Measurements from ENCODE around the gene PCDH9.

PCDH9 gene

GRCh38 chr13:67227131-67227983 is 2.8 kb downstream of the PCDH9 start:
- no peak for DNase-seq

GRCh38 chr13:67226696-67227095 is 3.4 kb downstream of the PCDH9 start:
- DNase-seq = no peak

DNA sequence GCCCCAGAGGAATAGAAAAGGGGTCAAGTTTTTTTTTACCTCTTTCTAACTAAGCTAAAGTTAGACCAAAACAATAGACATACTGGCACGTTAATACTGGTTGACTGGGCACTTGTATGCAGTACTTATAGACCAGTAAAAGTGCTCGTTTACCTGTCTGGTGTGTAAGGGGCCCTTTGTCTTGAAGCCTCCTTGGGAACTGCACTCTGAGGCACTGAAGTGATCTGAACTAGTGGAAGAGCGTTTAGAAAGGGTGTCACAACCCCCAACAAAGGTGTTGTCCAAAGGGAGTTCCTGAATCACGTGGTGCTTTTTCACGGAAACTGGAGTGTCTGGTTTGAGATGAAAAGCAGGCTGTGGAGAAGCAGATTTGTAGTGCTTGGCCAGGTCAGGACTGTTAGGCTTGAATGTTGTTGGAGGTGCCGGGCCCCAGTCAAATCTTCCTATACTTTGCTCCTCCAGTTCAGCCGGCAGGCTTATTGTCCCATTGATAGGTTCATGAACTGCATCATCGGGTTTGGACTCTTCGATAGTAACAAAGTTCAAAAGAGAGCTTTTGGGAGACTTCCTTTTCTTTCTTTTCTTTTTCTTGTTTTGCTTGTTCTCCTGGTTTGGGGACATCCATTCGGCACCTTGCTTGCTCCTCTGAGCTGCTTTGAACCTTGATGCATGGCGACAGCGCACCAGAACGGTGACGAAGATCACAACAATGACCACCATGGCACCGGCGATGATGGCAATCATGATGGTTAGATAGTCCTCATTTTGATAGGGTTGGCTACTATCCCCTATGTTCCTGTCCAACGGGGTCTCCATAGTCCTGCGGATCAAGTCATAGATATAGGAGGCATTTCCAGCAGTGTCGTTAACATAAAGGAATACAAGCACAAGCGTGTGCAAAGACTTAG is 4.6 kb downstream of the PCDH9 start:
- DNase-seq = no peak

DNA sequence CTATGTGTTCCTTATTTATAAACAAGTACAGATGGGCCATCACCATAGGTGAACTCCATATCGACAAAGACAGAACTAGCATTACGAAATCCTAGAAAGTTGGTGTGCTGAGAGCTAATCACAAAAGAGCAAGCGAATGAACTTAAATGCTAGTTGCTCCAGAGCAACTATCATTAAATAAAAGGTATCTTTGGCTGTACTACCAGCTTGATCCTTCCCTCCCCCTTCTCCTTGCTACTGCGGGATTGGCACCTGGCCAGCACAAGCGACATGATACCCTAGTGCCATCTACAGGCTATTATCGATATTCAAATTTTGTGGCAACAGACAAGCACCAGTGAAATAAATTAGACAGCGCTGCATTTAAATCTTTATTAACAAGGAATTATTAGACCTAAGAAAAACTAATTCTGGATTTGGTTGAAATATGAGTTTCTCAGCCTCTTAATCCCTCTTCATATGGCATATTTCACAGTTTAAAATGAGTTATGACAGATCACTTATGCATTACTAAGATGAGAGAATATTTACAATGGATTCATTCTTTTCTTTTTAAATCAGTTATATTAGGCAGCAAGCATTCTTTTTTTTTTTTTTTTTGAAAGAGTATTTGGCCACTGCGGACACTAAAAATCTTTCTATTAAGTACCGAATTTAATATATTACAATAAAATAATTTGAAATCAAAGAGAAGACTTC is 5.8 kb downstream of the PCDH9 start:
- DNase-seq = peak; percentile 52

DNA sequence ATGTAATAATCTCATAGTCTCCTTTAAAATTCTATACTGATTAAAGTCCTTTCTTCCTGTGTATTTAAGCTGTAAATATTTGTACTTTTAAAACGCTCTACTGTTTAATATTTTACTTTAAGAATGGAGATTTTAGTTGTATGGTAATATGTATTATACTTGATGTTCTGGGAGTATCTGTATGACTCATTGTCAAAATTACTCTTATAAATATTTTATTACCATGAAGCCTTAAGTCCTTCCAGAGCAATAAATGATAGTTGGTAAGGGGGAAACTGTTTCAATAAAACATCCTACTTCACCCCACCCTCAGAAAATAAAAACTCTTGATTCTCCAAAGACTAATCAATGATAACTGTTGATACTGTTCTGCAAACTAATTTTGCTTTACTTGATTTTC is 6.4 kb downstream of the PCDH9 start:
- no peak for DNase-seq

GRCh38 chr13:67223024-67223423 is 7.1 kb downstream of the PCDH9 start:
- DNase-seq = no peak

DNA sequence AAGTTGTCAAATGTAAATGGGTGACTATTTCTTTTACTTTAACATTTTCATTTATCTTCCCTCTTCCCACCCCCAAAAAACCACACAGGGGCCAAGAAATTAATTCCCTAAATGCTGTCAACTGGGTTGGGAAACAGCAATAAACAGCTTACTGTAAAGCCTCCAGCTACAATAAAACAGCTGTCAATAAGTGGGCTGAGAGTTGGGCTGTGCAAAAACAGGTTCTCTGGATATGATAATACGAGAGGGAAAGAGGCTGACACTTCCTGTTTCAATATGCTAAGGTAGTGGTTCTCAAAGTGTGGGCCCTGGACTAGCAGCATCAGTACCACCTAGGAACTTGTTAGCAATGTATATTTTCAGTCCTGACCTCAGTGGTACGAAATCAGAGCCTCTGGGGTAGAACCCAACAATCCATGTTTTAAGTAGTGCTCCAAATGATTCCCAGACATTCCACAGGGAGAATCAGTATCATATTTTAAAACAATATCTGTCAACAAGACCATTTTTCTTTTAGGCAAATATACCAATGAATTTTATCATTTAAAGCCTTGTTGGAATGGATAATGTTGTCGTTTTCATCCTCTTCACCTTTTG is 8.4 kb downstream of the PCDH9 start:
- DNase-seq = no peak

GRCh38 chr13:67219113-67219512 is 11.0 kb downstream of the PCDH9 start:
- no peak for DNase-seq

DNA sequence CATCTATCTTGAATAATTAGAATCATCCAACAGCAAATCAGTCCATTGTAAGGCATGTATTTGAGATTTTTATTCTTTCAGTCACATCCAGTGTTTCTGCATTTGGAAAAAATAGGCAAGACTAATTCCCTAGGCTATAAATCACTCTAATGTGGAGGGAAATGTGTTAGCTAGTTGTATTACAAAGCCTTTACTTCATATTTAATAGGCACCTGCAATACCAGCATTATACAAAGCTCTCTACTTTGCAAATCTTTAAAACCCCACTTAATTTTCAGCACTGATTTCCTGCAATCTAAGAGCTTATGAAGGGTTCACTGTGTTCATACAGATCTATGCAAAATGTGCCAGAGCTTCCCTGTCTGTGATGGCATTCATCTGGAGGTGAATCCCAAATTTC is 12.3 kb downstream of the PCDH9 start:
- DNase-seq = no peak

DNA sequence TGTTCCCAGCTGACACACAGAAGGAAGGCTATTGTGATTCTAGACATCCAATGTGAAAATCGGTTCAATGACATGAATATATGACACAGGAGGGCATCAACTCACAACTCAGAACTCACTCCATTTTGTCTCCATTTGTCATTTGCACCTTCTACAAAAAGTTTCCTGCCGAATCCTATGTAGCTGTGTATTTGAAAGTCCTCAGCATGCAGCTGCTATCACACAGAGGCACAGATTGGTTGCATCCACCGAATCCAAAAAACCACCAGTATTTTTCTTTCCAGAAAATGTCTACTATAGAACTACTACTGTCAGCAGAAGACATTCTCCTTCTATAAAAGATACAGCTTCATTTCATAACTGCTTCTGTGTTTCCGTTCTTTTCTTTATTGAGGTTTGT is 13.3 kb downstream of the PCDH9 start:
- no peak for DNase-seq

- no peak for DNase-seq
Measured at GRCh38 chr13:67210208-67210607, 19.9 kb downstream of the PCDH9 start.

- no peak for DNase-seq
Measured at GRCh38 chr13:67208552-67208951, 21.6 kb downstream of the PCDH9 start.

GRCh38 chr13:67204764-67205163 is 25.4 kb downstream of the PCDH9 start:
- DNase-seq = no peak

DNA sequence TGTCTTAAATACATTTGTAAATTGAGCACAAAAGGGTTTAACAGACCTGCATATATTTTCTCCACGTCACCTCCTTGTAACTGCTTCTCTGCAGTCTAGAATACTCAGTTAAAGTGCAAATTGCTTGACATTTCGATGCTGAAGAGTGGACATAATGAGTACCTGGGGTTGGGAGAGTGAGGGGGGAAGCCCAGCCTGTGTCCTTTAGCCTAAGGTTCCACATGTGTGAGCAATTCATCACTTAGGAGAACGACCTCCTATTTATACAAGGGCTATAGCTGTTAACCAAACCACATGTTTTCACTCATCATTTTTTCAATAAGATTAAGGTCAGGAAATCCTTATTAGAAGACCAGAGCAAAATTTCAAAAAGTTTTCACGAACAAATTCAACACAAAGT is 29.5 kb downstream of the PCDH9 start:
- no peak for DNase-seq

- no peak for DNase-seq
Measured at GRCh38 chr13:67200183-67200582, 30.0 kb downstream of the PCDH9 start.

- DNase-seq = no peak
Measured at GRCh38 chr13:67197704-67198103, 32.4 kb downstream of the PCDH9 start.

- DNase-seq = no peak
Measured at GRCh38 chr13:67193979-67194378, 36.2 kb downstream of the PCDH9 start.

DNA sequence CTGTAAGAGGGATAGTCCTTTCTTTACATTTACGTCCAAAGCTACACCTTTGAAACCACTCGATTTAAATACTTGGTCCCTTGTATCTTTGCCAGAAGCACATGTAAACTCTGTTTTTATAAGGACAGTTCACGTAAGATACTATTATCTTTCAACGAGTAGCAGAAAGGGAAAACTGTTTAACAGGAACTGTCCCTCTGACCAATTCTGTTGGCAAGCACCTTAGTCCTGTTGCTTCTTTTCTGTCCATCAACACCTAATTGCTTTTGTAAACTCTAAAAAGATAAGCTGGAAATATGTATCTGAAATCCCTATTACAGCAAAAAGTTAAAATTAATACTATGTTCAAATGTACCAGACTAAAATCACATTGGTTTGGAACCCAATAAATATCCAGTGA is 37.4 kb downstream of the PCDH9 start:
- no peak for DNase-seq

GRCh38 chr13:67186995-67187569 is 43.1 kb downstream of the PCDH9 start:
- DNase-seq = no peak

GRCh38 chr13:67184247-67184646 is 45.9 kb downstream of the PCDH9 start:
- DNase-seq = no peak

- DNase-seq = no peak
Measured at GRCh38 chr13:67183151-67183550, 47.0 kb downstream of the PCDH9 start.

DNA sequence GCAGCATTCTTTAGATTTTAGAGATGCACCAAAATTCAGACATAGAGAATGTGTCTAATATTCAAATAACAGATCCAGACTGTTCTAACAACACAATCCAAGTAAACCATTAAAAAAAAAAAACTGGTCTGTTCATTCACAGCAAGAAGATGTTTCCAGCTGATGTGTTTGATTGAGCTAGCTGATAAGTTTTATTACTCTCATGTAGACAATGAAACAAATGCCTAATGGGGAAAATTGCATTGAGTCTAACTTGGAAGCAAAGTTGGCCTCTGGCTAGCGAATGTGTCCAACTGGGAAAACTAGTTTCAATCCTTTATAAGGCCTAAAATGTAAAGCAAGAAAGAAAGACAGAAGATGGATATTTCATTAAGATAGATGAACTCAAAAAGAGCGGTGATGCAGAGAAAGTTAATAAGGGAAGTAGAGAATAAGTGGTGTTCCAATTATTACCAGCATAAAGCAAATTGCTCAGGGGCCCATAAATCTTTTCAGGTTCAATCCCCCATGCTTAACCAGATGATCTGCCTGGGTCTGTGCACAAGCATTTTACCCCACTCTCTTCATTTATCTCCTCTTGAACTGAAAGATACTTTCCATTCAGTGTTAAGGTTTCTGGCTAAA is 54.2 kb downstream of the PCDH9 start:
- no peak for DNase-seq

Data from right kidney (tissue), 1 donor.